ENCODE measurements around the gene DLG2.

The DLG2 gene

DNA sequence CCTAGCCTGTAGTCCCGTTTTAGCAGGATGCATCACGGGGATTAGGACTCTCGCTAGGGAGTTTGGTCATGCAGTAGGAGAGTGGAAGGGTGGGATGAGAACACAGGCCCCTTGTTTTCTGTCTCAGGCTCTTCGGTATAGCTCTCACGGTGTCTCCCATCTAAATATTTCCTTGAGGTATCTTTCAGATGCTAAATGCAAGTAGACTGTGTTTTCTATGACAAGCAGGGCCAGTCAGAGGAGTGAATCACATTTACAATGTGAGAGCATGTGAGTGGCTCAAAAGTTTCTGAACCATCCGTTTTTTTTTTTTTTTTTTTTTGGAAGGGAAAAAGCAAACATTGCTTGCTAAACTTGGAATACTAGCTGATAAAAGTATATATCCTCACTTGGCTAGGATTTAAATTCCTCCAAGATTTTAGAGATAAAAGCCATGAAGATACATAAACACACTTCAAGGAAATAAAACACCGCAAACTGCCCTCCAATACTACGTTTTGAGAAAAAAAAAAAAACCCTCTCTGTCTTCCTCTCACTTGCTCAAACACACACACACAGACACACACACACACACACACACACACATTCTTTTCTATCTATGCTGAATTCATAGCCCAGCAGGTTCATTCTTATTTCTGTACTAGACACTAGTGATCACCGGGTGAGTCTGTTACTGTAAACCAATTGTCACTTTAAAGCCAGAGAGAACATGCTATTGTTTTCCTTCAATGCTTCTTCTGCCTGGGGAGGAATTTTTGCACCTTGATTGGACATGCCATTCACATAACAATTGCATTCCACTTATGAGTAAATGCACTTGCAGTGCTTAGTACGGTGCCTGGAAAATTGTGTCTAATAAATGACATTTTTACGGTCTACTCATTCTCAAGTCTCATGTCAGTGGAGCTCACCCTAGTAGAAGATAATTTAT, 2116.3 kb downstream of the DLG2 start:
- no peaks in the 10 kb centered on the region for H3K4me1 ChIP-seq (ENCODE audit: low read length)
- no peak overlapping the region for H3K9ac ChIP-seq (ENCODE audit: low read length)
- no peak for DNase-seq
- H3K9me3 ChIP-seq (replicated peaks; ENCODE audit: insufficient read depth, low read length) = no peaks in the 10 kb centered on the region
- H3F3A ChIP-seq (ENCODE audit: insufficient read depth, low read length) = no peaks in the 10 kb centered on the region
- no peaks in the 10 kb centered on the region for H3K9me2 ChIP-seq (replicated peaks; ENCODE audit: insufficient read depth, low read length)
- H3K27ac ChIP-seq (ENCODE audit: low read length) = no peak overlapping the region
- no peaks in the 10 kb centered on the region for H3K79me2 ChIP-seq (ENCODE audit: low read length)
- H3K4me3 ChIP-seq (ENCODE audit: low read length) = no peak overlapping the region
- H2AFZ ChIP-seq (ENCODE audit: low read length) = no peak overlapping the region
- no peak overlapping the region for H3K4me2 ChIP-seq (ENCODE audit: low read depth, low read length)
- H4K20me1 ChIP-seq (ENCODE audit: insufficient read depth, low read length) = no peaks in the 10 kb centered on the region
- no peaks in the 10 kb centered on the region for H3K36me3 ChIP-seq (replicated peaks; ENCODE audit: insufficient read depth, low read length)
- no peak for TF ChIP-seq EZH2 (optimal IDR thresholded peaks at IDR 0.05; ENCODE audit: low read depth, low read length)
- no peak for TF ChIP-seq EZH2phosphoT487 (IDR thresholded peaks at IDR 0.05; ENCODE audit: low read length)
- TF ChIP-seq, protein P1, sequence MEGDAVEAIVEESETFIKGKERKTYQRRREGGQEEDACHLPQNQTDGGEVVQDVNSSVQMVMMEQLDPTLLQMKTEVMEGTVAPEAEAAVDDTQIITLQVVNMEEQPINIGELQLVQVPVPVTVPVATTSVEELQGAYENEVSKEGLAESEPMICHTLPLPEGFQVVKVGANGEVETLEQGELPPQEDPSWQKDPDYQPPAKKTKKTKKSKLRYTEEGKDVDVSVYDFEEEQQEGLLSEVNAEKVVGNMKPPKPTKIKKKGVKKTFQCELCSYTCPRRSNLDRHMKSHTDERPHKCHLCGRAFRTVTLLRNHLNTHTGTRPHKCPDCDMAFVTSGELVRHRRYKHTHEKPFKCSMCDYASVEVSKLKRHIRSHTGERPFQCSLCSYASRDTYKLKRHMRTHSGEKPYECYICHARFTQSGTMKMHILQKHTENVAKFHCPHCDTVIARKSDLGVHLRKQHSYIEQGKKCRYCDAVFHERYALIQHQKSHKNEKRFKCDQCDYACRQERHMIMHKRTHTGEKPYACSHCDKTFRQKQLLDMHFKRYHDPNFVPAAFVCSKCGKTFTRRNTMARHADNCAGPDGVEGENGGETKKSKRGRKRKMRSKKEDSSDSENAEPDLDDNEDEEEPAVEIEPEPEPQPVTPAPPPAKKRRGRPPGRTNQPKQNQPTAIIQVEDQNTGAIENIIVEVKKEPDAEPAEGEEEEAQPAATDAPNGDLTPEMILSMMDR (IDR thresholded peaks at IDR 0.05; ENCODE audit: low read length) = no peak
- no peaks in the 10 kb centered on the region for H3K27me3 ChIP-seq (replicated peaks; ENCODE audit: insufficient read depth, low read length)

DNA sequence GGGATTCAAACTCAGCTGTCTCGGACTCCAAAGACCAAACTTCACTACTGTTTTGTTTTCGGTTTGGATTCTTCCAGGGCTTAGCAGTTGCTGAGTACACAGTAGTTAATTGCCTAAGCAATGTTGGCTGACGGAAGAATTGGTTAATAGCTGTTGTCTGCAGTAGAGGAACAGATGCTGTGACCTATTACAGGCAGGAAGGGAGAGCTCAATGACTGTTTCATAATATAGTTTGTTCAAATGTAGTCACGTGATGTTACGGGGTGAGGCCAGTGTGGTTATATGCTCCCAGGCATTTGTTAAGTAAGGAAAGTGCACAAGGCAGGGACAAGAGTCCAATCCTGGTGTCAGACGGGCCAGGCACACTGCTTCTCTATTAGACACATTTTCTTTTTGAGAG, 2118.3 kb downstream of the DLG2 start:
- H3F3A ChIP-seq (ENCODE audit: insufficient read depth, low read length) = no peaks in the 10 kb centered on the region
- H3K4me2 ChIP-seq (ENCODE audit: low read depth, low read length) = no peak overlapping the region
- no peaks in the 10 kb centered on the region for H4K20me1 ChIP-seq (ENCODE audit: insufficient read depth, low read length)
- DNase-seq = no peak
- TF ChIP-seq EZH2 (optimal IDR thresholded peaks at IDR 0.05; ENCODE audit: low read depth, low read length) (no peak), EZH2phosphoT487 (IDR thresholded peaks at IDR 0.05; ENCODE audit: low read length) (no peak)
- TF ChIP-seq, protein P1 (IDR thresholded peaks at IDR 0.05; ENCODE audit: low read length) = no peak
- no peak overlapping the region for H3K4me3 ChIP-seq (ENCODE audit: low read length)
- H3K36me3 ChIP-seq (replicated peaks; ENCODE audit: insufficient read depth, low read length) = no peaks in the 10 kb centered on the region
- no peak overlapping the region for H3K9ac ChIP-seq (ENCODE audit: low read length)
- no peaks in the 10 kb centered on the region for H3K79me2 ChIP-seq (ENCODE audit: low read length)
- H3K9me2 ChIP-seq (replicated peaks; ENCODE audit: insufficient read depth, low read length) = no peaks in the 10 kb centered on the region
- H3K27ac ChIP-seq (ENCODE audit: low read length) = no peak overlapping the region
- H2AFZ ChIP-seq (ENCODE audit: low read length) = no peak overlapping the region
- H3K27me3 ChIP-seq (replicated peaks; ENCODE audit: insufficient read depth, low read length) = no peaks in the 10 kb centered on the region
- no peaks in the 10 kb centered on the region for H3K9me3 ChIP-seq (replicated peaks; ENCODE audit: insufficient read depth, low read length)
- no peaks in the 10 kb centered on the region for H3K4me1 ChIP-seq (ENCODE audit: low read length)

DNA sequence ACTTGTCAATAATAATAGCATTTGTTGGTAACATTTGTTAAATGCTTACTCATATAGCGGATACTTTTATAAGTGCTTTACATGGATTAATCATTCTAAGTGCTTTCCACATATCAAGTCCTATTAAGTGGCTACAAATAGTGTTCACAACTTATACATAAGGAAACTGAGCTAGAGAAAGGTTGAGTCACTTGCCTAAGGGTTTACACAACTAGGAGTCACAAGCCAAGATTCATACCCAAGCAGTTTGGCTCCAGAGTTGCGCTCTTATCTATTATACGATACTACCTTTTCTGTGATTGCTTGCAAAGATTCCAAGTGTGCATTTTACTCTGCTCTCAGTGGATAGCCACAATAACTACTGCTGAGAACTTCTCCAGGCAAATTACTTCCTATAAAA, 2125.1 kb downstream of the DLG2 start:
- Histone ChIP-seq H3K9ac (ENCODE audit: low read length) (no peak overlapping the region), H3K4me1 (ENCODE audit: low read length) (no peaks in the 10 kb centered on the region), H3K4me2 (ENCODE audit: low read depth, low read length) (no peak overlapping the region), H3K27ac (ENCODE audit: low read length) (no peak overlapping the region), H3K79me2 (ENCODE audit: low read length) (no peaks in the 10 kb centered on the region), H3K4me3 (ENCODE audit: low read length) (no peak overlapping the region), H3K9me3 (replicated peaks; ENCODE audit: insufficient read depth, low read length) (no peaks in the 10 kb centered on the region), H2AFZ (ENCODE audit: low read length) (no peak overlapping the region), H3K27me3 (replicated peaks; ENCODE audit: insufficient read depth, low read length) (no peaks in the 10 kb centered on the region), H4K20me1 (ENCODE audit: insufficient read depth, low read length) (no peaks in the 10 kb centered on the region), H3K36me3 (replicated peaks; ENCODE audit: insufficient read depth, low read length) (no peaks in the 10 kb centered on the region), H3K9me2 (replicated peaks; ENCODE audit: insufficient read depth, low read length) (no peaks in the 10 kb centered on the region), H3F3A (ENCODE audit: insufficient read depth, low read length) (no peaks in the 10 kb centered on the region)
- TF ChIP-seq EZH2 (optimal IDR thresholded peaks at IDR 0.05; ENCODE audit: low read depth, low read length) (no peak), EZH2phosphoT487 (IDR thresholded peaks at IDR 0.05; ENCODE audit: low read length) (no peak)
- TF ChIP-seq, protein P1 (IDR thresholded peaks at IDR 0.05; ENCODE audit: low read length) = no peak
- no peak for DNase-seq

Measured in MM.1S (cell line).